GM21619 (cell line): ENCODE measurements around the gene NYNRIN.
"Not testable (repeated sequence)": the region's sequence is repeated elsewhere in the genome, so short reads cannot be mapped to it uniquely, and the experiment has no call there.

Experiments
- ATAC-seq: cut with Tn5 transposase; IDR thresholded peaks from one replicate; pipeline ENCODE4 v1.9.1; 2021; ENCODE audit not compliant: unreplicated experiment

The NYNRIN gene

GRCh38 chr14:24369907-24370687 is 28.7 kb upstream of the NYNRIN start:
- ATAC-seq, result no peak

DNA sequence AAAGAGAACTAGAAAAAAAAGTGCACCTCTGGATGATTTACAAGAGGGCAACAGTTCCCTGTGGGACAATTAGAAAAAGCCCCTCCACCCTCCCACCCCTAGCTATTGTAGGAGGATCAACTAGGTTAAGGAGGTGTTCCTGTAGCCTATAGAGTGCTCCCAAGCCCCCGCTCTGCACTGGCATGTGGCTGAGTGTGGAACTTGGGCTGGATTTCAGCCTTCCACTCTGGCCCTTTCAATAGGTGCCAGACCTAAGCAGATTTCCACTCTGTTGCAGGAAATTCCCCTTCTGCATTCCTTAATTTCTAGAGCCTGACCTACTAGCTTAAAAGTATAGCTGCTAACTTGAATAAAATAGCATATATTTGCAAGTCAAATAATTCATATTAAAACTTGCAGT is 28.1 kb upstream of the NYNRIN start:
- no peak for ATAC-seq

- ATAC-seq, result not testable (repeated sequence)
Measured at GRCh38 chr14:24371605-24372004, 27.2 kb upstream of the NYNRIN start.

- ATAC-seq, result no peak
Measured at GRCh38 chr14:24372701-24373416, 25.9 kb upstream of the NYNRIN start.

DNA sequence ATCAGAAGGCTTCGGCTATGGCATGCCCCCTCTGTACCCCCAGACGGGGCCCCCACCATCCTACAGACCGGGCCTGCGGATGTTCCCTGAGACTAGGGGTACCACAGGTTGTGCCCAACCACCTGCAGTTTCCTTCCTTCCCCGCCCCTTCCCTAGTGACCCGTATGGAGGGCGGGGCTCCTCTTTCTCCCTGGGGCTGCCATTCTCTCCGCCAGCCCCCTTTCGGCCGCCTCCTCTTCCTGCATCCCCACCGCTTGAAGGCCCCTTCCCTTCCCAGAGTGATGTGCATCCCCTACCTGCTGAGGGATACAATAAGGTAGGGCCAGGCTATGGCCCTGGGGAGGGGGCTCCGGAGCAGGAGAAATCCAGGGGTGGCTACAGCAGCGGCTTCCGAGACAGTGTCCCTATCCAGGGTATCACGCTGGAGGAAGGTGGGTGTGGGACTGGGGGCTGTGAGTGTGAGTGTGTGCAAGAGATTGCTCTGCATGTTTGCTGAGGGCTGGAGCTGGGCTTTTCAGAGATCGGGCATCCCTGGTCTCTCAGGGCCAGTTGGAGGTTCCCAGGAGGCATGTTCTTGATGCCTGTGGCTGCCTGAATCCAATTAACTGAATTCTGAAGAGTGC is 22.2 kb upstream of the NYNRIN start:
- ATAC-seq, result no peak

- ATAC-seq, result no peak
Measured at GRCh38 chr14:24377126-24377525, 21.7 kb upstream of the NYNRIN start.

DNA sequence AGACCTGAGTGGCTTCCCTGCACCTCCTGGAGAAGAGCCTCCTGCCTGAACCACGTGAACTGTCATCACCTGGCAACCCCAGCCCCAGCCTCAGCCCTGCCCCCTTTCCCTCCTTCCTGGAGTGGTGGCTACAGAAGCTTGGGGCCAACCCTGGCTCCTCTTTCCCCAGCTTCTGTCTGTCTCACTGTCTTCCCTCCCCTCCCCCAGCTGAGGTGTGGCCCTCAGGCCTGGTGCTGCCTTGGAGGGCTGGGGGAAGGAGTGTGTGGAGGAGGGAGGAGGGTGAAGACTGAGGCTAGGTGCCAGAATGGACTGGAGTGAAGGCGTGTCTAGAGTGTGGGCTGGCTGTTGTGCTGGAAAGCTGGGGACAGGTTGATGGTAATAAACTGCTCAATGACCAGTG is 21.1 kb upstream of the NYNRIN start:
- no peak for ATAC-seq

GRCh38 chr14:24378327-24378726 is 20.5 kb upstream of the NYNRIN start:
- ATAC-seq, result no peak

DNA sequence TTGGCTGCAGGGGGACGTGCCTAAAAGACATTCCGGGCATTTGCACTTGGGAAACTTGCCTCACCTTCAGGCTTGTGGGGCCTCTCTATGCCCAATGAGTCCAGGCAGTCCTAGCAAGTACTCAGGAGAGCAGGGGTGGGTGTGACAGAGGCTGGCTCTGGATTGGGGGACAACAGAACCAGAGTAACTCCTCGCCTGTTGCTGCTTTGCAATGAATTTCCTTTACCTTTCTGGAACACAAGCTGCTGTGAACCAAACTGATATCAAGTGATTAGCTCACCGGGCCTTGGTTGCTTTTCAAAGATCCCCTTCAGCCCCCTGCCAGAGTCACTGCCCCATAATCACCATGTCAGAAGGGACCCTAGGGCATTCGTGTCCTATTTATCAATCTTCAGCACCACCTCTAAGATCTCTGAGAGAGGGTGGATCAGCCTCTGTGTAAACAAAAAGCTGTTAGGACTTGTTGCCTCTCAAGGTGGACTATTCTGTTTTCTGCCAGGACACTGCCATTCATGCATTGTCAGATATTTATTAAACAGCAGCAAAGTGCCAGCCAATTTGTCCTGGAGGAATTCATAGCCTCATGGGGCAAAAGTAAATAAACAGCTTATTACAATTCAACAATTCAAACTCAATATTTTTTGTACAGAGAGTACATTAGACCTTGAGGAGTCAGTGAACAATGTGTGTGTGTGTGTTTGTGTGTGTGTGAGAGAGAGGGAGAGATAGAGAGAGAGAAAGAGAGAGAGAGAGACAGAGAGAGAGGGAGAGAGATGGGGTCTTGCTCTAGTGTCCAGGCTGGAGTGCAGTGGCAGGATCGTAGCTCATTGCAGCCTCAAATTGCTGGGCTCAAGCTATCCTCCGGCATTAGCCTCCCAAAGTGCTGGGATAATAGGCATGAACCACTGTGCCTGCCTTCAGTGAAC is 19.6 kb upstream of the NYNRIN start:
- no peak for ATAC-seq

- no peak for ATAC-seq
Measured at GRCh38 chr14:24379907-24380730, 18.7 kb upstream of the NYNRIN start.

DNA sequence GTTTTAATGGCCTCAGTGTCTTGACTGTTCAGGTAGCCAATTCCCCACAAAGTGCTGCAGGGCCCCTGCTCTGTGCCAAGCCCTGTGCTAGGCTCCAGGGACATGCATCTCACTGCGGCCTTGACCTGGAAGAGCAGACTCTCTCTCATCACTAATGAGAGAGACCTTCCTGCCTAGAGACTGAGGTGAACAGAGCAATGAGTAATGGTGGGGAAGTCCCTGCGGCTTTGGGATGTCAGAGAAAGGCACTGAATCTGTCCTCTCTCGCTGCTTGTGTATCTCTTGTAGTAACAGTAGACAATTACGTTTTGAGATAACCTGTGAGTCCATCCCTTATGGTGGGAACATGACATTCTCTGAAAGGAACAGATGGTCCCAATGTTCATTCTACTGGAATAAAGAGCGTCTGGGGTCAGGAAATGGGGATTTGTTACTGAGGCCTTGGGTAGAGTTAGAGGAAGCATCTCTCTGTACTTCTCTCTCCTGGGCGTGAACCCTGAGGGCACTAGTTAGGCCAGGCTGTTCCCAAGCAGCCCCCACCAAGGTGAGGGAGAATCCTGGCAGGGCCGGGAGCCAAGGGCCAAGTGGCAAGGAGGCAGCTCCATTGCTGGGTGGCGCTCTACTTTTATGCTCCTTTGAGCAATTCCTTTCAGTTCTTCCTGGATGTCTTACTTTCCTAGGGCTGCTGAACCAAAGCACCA is 17.3 kb upstream of the NYNRIN start:
- no peak for ATAC-seq

GRCh38 chr14:24382064-24382371 is 16.8 kb upstream of the NYNRIN start:
- no peak for ATAC-seq

- ATAC-seq, result no peak
Measured at GRCh38 chr14:24384169-24384568, 14.6 kb upstream of the NYNRIN start.

- ATAC-seq, result no peak
Measured at GRCh38 chr14:24385524-24385923, 13.3 kb upstream of the NYNRIN start.

GRCh38 chr14:24387009-24387345 is 11.8 kb upstream of the NYNRIN start:
- no peak for ATAC-seq

GRCh38 chr14:24387579-24387978 is 11.2 kb upstream of the NYNRIN start:
- ATAC-seq, result not testable (repeated sequence)

GRCh38 chr14:24388474-24389179 is 10.2 kb upstream of the NYNRIN start:
- no peak for ATAC-seq

DNA sequence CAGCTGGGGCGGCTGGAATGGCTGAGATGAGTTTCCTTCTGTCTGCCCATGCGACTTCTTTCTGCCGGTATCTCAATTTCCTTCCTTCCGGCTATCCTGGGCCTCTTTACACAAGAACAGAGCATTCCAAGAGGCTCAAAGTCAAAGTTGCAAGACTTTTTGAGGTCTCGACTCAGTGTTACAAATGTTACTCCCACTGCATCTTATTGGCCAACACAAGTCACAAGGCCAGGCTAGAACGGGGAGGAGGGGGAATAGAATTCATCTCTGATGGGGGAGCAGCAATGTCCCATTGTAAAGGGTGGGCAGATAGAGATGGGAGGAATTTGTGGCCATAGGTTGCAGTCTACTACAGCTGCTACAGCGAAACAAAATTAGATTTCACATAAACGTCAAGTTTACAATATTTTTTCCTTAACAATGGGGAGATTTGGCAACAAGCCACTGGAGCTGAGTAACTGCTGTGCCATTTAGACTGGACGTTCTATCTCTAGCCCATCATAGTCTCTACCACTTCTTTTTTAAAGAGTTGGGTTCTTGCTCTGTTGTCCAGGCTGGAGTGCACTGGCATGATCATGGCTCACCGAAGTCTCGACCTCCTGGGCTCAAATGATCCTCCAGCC is 9.5 kb upstream of the NYNRIN start:
- ATAC-seq, result no peak
